Neural cell (in vitro differentiated cells): ENCODE measurements around the gene TAS2R46. TPM values are rescaled to one million over a fixed set of nuclear protein-coding genes. Genes with fewer than 3 reads are reported as not detected.

Experiments used
- H2AFZ ChIP-seq: fragments of 200-600, 300-800 bp; sonication (generic), shearing (Covaris generic); 2 replicates; pipeline ENCODE4 v1.6.0; 2014; ENCODE audit warnings: low read depth, mild to moderate bottlenecking, antibody characterized with exemption, low read length, moderate library complexity
- H3F3A ChIP-seq: fragments of 200-600 bp; shearing (Covaris generic); 2 replicates; pipeline ENCODE4 v1.6.1; 2016; ENCODE audit warnings: mild to moderate bottlenecking, moderate library complexity, mixed read lengths, antibody characterized with exemption, low read length; ENCODE audit not compliant: insufficient read depth, poor library complexity, severe bottlenecking
- H3K27ac ChIP-seq: fragments of 200-600, 300-800 bp; sonication (generic), shearing (Covaris generic); 2 replicates; pipeline ENCODE4 v1.5.1; 2014; ENCODE audit warnings: mild to moderate bottlenecking, low read length, moderate library complexity
- H3K27me3 ChIP-seq: fragments of 300-800, 200-600 bp; sonication (generic), shearing (Covaris generic); 2 replicates; pipeline ENCODE4 v1.6.0; 2014; ENCODE audit warnings: mild to moderate bottlenecking, low read depth, low read length, moderate library complexity; ENCODE audit not compliant: insufficient read depth
- H3K36me3 ChIP-seq: fragments of 300-800, 200-600 bp; sonication (generic), shearing (Covaris generic); 2 replicates; pipeline ENCODE4 v1.5.1; 2014; ENCODE audit warnings: mild to moderate bottlenecking, antibody characterized with exemption, low read length, moderate library complexity; ENCODE audit not compliant: insufficient read depth
- H3K4me2 ChIP-seq: fragments of 300-800, 200-600 bp; sonication (generic), shearing (Covaris generic); 2 replicates; pipeline ENCODE4 v1.6.0; 2014; ENCODE audit warnings: mild to moderate bottlenecking, low read length
- H3K4me3 ChIP-seq: fragments of 300-800, 200-600 bp; sonication (generic), shearing (Covaris generic); 2 replicates; pipeline ENCODE4 v1.5.1; 2014; ENCODE audit warnings: mild to moderate bottlenecking, low read length, moderate library complexity
- H3K79me2 ChIP-seq: fragments of 200-600 bp; shearing (Covaris generic); replicated peaks from 2 replicates; pipeline ENCODE4 v1.6.0; 2014; ENCODE audit warnings: mild to moderate bottlenecking, low read length, moderate library complexity; ENCODE audit not compliant: insufficient read depth
- H3K9ac ChIP-seq: fragments of 300-800, 200-600 bp; sonication (generic), shearing (Covaris generic); 2 replicates; pipeline ENCODE4 v1.6.1; 2016; ENCODE audit warnings: mild to moderate bottlenecking, low read length, mixed read lengths
- H3K9me2 ChIP-seq: fragments of 200-600 bp; shearing (Covaris generic); 2 replicates; pipeline ENCODE4 v1.6.1; 2016; ENCODE audit warnings: mild to moderate bottlenecking, low read length, mixed read lengths; ENCODE audit not compliant: insufficient read depth
- H3K9me3 ChIP-seq: fragments of 200-600, 300-800 bp; sonication (generic), shearing (Covaris generic); 2 replicates; pipeline ENCODE4 v1.6.1; 2016; ENCODE audit warnings: mild to moderate bottlenecking, mixed run types, low read length, moderate library complexity, mixed read lengths
- H4K20me1 ChIP-seq: fragments of 200-600 bp; shearing (Covaris generic); 2 replicates; pipeline ENCODE4 v1.6.1; 2016; ENCODE audit warnings: mild to moderate bottlenecking, mixed run types; ENCODE audit not compliant: insufficient read depth
- EP300 ChIP-seq: fragments of 450-650 bp; conservative IDR thresholded peaks from 2 replicates; pipeline ENCODE4 v1.6.1; 2014; ENCODE audit warnings: antibody characterized with exemption, mild to moderate bottlenecking, moderate library complexity; ENCODE audit not compliant: poor library complexity, severe bottlenecking
- EZH2 ChIP-seq: fragments of 200-600, 300-800 bp; shearing (Covaris generic), sonication (generic); IDR thresholded peaks from 2 replicates; pipeline ENCODE4 v1.6.1; 2014; ENCODE audit warnings: antibody characterized with exemption, low read length, borderline replicate concordance, mild to moderate bottlenecking; ENCODE audit not compliant: insufficient read depth, poor library complexity, severe bottlenecking
- MXI1 ChIP-seq: fragments of 450-650 bp; conservative IDR thresholded peaks from 2 replicates; pipeline ENCODE4 v1.6.1; 2014; ENCODE audit warnings: antibody characterized with exemption, mild to moderate bottlenecking; ENCODE audit not compliant: poor library complexity, severe bottlenecking
- POLR2AphosphoS5 ChIP-seq: IDR thresholded peaks from 2 replicates; pipeline ENCODE4 v1.6.1; 2012
- RAD21 ChIP-seq: fragments of 450-650 bp; conservative IDR thresholded peaks from 2 replicates; pipeline ENCODE4 v1.6.1; 2014; ENCODE audit warnings: antibody characterized with exemption, mild to moderate bottlenecking, moderate library complexity
- SMC3 ChIP-seq: fragments of 450-650 bp; conservative IDR thresholded peaks from 2 replicates; pipeline ENCODE4 v1.6.1; 2014; ENCODE audit warnings: antibody characterized with exemption, mild to moderate bottlenecking, moderate library complexity; ENCODE audit not compliant: poor library complexity
- TAF1 ChIP-seq: IDR thresholded peaks from 2 replicates; pipeline ENCODE4 v1.6.1; 2012; ENCODE audit warnings: low read depth
- polyA plus RNA-seq: library from polyadenylated mRNA; depleted of rRNA; stranded (reverse); fragments of >200 nt; gene quantifications from 2 replicates; pipeline ENCODE4 v1.2.3, GENCODE V29; 2014
- TF ChIP-seq, protein P1 (sequence below): fragments of 450-650 bp; IDR thresholded peaks from 2 replicates; pipeline ENCODE4 v1.5.1; 2014; ENCODE audit warnings: antibody characterized with exemption, mild to moderate bottlenecking, moderate library complexity; ENCODE audit not compliant: poor library complexity, severe bottlenecking
- TF ChIP-seq, protein P2 (sequence below): IDR thresholded peaks from 2 replicates; pipeline ENCODE4 v1.6.1; 2012; ENCODE audit warnings: borderline replicate concordance

Gene TAS2R46
- polyA plus RNA-seq, 1 donor from 2014 or later, result not detected

DNA sequence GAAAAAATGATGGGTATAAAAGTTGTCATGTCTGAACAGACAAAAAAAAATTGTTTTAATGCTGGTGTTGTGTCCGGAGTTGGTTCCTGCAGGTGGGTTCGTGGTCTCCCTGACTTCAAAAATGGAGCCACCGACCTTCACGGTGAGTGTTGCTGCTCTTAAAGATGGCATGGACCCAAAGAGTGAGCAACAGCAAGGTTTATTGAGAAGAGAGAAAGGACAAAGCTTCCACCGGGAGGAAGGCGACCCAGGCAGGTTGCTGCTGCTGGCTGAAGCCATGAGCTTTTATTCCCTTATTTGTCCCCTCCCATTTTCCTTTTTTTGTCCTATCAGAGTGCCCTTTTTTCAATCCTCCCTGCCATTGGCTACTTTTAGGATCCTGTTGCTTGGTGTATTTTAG, 30.8 kb downstream of the TAS2R46 start, which contains the start of gene TAS2R31:
Gene TAS2R31 (minus strand): TSS at position 101 of the 400 bp plus-strand sequence. CDS start 72 bp downstream, at position 29.
- H4K20me1 ChIP-seq, result no peaks in the 10 kb centered on the region
- H3K27me3 ChIP-seq, result no peaks in the 10 kb centered on the region
- H3K9me2 ChIP-seq, result no peaks in the 10 kb centered on the region
- H3F3A ChIP-seq, result no peaks in the 10 kb centered on the region
- no peak within 1 kb of the TSS for H3K4me3 ChIP-seq
- TF ChIP-seq EP300 (no peak), EZH2 (no peak), TAF1 (no peak), SMC3 (no peak), MXI1 (no peak), POLR2AphosphoS5 (no peak), RAD21 (no peak)
- TF ChIP-seq, protein P1, sequence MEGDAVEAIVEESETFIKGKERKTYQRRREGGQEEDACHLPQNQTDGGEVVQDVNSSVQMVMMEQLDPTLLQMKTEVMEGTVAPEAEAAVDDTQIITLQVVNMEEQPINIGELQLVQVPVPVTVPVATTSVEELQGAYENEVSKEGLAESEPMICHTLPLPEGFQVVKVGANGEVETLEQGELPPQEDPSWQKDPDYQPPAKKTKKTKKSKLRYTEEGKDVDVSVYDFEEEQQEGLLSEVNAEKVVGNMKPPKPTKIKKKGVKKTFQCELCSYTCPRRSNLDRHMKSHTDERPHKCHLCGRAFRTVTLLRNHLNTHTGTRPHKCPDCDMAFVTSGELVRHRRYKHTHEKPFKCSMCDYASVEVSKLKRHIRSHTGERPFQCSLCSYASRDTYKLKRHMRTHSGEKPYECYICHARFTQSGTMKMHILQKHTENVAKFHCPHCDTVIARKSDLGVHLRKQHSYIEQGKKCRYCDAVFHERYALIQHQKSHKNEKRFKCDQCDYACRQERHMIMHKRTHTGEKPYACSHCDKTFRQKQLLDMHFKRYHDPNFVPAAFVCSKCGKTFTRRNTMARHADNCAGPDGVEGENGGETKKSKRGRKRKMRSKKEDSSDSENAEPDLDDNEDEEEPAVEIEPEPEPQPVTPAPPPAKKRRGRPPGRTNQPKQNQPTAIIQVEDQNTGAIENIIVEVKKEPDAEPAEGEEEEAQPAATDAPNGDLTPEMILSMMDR, result no peak
- TF ChIP-seq, protein P2, sequence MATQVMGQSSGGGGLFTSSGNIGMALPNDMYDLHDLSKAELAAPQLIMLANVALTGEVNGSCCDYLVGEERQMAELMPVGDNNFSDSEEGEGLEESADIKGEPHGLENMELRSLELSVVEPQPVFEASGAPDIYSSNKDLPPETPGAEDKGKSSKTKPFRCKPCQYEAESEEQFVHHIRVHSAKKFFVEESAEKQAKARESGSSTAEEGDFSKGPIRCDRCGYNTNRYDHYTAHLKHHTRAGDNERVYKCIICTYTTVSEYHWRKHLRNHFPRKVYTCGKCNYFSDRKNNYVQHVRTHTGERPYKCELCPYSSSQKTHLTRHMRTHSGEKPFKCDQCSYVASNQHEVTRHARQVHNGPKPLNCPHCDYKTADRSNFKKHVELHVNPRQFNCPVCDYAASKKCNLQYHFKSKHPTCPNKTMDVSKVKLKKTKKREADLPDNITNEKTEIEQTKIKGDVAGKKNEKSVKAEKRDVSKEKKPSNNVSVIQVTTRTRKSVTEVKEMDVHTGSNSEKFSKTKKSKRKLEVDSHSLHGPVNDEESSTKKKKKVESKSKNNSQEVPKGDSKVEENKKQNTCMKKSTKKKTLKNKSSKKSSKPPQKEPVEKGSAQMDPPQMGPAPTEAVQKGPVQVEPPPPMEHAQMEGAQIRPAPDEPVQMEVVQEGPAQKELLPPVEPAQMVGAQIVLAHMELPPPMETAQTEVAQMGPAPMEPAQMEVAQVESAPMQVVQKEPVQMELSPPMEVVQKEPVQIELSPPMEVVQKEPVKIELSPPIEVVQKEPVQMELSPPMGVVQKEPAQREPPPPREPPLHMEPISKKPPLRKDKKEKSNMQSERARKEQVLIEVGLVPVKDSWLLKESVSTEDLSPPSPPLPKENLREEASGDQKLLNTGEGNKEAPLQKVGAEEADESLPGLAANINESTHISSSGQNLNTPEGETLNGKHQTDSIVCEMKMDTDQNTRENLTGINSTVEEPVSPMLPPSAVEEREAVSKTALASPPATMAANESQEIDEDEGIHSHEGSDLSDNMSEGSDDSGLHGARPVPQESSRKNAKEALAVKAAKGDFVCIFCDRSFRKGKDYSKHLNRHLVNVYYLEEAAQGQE, result no peak
- no peaks in the 10 kb centered on the region for H3K36me3 ChIP-seq
- no peak within 1 kb of the TSS for H3K27ac ChIP-seq
- no peak within 1 kb of the TSS for H2AFZ ChIP-seq
- H3K4me2 ChIP-seq, result no peak within 1 kb of the TSS
- H3K79me2 ChIP-seq, result no peaks in the 10 kb centered on the region
- H3K9me3 ChIP-seq, result no peaks in the 10 kb centered on the region
- no peak within 1 kb of the TSS for H3K9ac ChIP-seq

DNA sequence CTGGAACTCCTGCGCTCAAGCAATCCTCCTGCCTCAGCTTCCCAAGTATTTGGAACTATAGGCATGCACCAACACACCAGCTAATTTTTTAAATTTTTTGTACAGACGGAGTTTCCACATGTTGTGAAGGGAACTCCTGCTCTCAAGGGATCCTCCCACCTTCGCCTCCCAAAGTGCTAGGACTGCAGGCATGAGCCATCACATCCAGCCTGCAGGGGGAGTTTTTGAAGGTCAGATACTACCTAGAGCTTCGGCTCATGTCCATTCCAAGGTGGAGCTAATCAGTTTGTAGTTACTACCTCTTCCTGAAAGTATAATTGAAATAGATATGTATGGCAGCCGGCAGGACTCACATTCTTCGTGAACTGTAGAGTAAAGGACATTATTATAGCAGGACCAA, 36.0 kb downstream of the TAS2R46 start:
- no peaks in the 10 kb centered on the region for H3K79me2 ChIP-seq
- H3K4me2 ChIP-seq, result no peak overlapping the region
- H3K27ac ChIP-seq, result no peak overlapping the region
- no peaks in the 10 kb centered on the region for H3K27me3 ChIP-seq
- H2AFZ ChIP-seq, result no peak overlapping the region
- no peaks in the 10 kb centered on the region for H3F3A ChIP-seq
- TF ChIP-seq TAF1 (no peak), RAD21 (no peak), EZH2 (no peak), EP300 (no peak), SMC3 (no peak), POLR2AphosphoS5 (no peak), MXI1 (no peak)
- TF ChIP-seq, protein P1, result no peak
- TF ChIP-seq, protein P2, result no peak
- H3K9me3 ChIP-seq, result no peaks in the 10 kb centered on the region
- H3K9me2 ChIP-seq, result no peaks in the 10 kb centered on the region
- no peaks in the 10 kb centered on the region for H4K20me1 ChIP-seq
- H3K9ac ChIP-seq, result no peak overlapping the region
- peaks cover 3% of the 10 kb centered on the region for H3K36me3 ChIP-seq
- no peak overlapping the region for H3K4me3 ChIP-seq
